ENCODE data around the gene VAV2.
"Not testable (repeated sequence)": the region's sequence is repeated elsewhere in the genome, so short reads cannot be mapped to it uniquely, and the experiment has no call there.

The VAV2 gene

GRCh38 chr9:133933426-133934026 is 58.6 kb downstream of the VAV2 start:
- no peak for DNase-seq

GRCh38 chr9:133932633-133933032 is 59.5 kb downstream of the VAV2 start:
- no peak for DNase-seq

- no peak for DNase-seq
These were observed 59.9 kb downstream of the VAV2 start for GRCh38 chr9:133932181-133932580.

GRCh38 chr9:133930682-133931485 is 61.2 kb downstream of the VAV2 start:
- DNase-seq = no peak

GRCh38 chr9:133930046-133930681 is 62.0 kb downstream of the VAV2 start:
- DNase-seq = no peak

- DNase-seq = no peak
These were observed 62.5 kb downstream of the VAV2 start for GRCh38 chr9:133929599-133929998.

GRCh38 chr9:133928248-133928764 is 63.8 kb downstream of the VAV2 start:
- no peak for DNase-seq

- no peak for DNase-seq
These were observed 65.1 kb downstream of the VAV2 start for GRCh38 chr9:133927041-133927440.

- no peak for DNase-seq
These were observed 65.8 kb downstream of the VAV2 start for GRCh38 chr9:133926165-133926856.

GRCh38 chr9:133924453-133924852 is 67.7 kb downstream of the VAV2 start:
- DNase-seq = no peak

GRCh38 chr9:133923608-133924007 is 68.5 kb downstream of the VAV2 start:
- DNase-seq = not testable (repeated sequence)

GRCh38 chr9:133921866-133922265 is 70.3 kb downstream of the VAV2 start:
- no peak for DNase-seq

GRCh38 chr9:133920471-133920870 is 71.7 kb downstream of the VAV2 start:
- DNase-seq = no peak

GRCh38 chr9:133919253-133920115 is 72.6 kb downstream of the VAV2 start:
- no peak for DNase-seq

- no peak for DNase-seq
These were observed 73.9 kb downstream of the VAV2 start for GRCh38 chr9:133918111-133918813.

GRCh38 chr9:133917375-133917774 is 74.7 kb downstream of the VAV2 start:
- DNase-seq = no peak

GRCh38 chr9:133916159-133916541 is 76.0 kb downstream of the VAV2 start:
- DNase-seq = no peak

- no peak for DNase-seq
These were observed 76.5 kb downstream of the VAV2 start for GRCh38 chr9:133915534-133916158.

- DNase-seq = no peak
These were observed 77.4 kb downstream of the VAV2 start for GRCh38 chr9:133914442-133915342.
